DND-41 (cell line): Measurements from ENCODE around the gene LRGUK.

Source experiments
- ATAC-seq: fragments of 200-7000 bp; cut with Tn5 transposase; 3 replicates; pipeline ENCODE4 v1.9.1; 2021; ENCODE audit warnings: low read depth; ENCODE audit not compliant: insufficient read depth
- DNase-seq: peaks from one replicate; pipeline ENCODE4 v3.0.0-alpha.2; 2020
- H2AFZ ChIP-seq: 2 replicates; pipeline ENCODE4 v1.6.0; 2012; ENCODE audit warnings: low read depth, low read length
- H3K27ac ChIP-seq: 2 replicates; pipeline ENCODE4 v1.5.1; 2012; ENCODE audit warnings: low read length, inconsistent platforms
- H3K27me3 ChIP-seq: fragments of 200-600 bp; sonication (generic); 2 replicates; pipeline ENCODE4 v1.6.0; 2012; ENCODE audit warnings: low read length, mild to moderate bottlenecking, inconsistent platforms; ENCODE audit not compliant: insufficient read depth, poor library complexity
- H3K36me3 ChIP-seq: 2 replicates; pipeline ENCODE4 v1.5.1; 2012; ENCODE audit warnings: low read length, inconsistent platforms; ENCODE audit not compliant: insufficient read depth
- H3K4me1 ChIP-seq: 2 replicates; pipeline ENCODE4 v1.5.1; 2012; ENCODE audit warnings: mild to moderate bottlenecking, low read length; ENCODE audit not compliant: insufficient read depth
- H3K4me2 ChIP-seq: 2 replicates; pipeline ENCODE4 v1.6.0; 2012; ENCODE audit warnings: mild to moderate bottlenecking, moderate library complexity, low read length, inconsistent platforms; ENCODE audit not compliant: insufficient read depth
- H3K4me3 ChIP-seq, 2 experiments: fragments of 200-600 bp in 1 of 2; shearing (Covaris generic) in 1 of 2; 2 replicates each; pipeline ENCODE4 v1.5.1; 2012 to 2016; ENCODE audit warnings: inconsistent platforms in 2 of 2, low read length in 2 of 2, mild to moderate bottlenecking in 2 of 2, low read depth in 1 of 2, moderate library complexity in 1 of 2
- H3K79me2 ChIP-seq: 2 replicates; pipeline ENCODE4 v1.6.0; 2012; ENCODE audit warnings: low read length, inconsistent platforms; ENCODE audit not compliant: insufficient read depth
- H3K9ac ChIP-seq: 2 replicates; pipeline ENCODE4 v1.6.0; 2012; ENCODE audit warnings: low read depth, mild to moderate bottlenecking, inconsistent platforms, low read length, moderate library complexity
- H3K9me3 ChIP-seq: 2 replicates; pipeline ENCODE4 v1.5.1; 2012; ENCODE audit warnings: low read length, moderate library complexity, mild to moderate bottlenecking, inconsistent platforms; ENCODE audit not compliant: insufficient read depth, severe bottlenecking
- H4K20me1 ChIP-seq: 2 replicates; pipeline ENCODE4 v1.6.0; 2012; ENCODE audit warnings: low read length; ENCODE audit not compliant: insufficient read depth
- EZH2 ChIP-seq: IDR thresholded peaks from 3 replicates; pipeline ENCODE4 v1.6.1; 2012; ENCODE audit warnings: borderline replicate concordance, low read depth, mild to moderate bottlenecking, moderate library complexity, low read length, inconsistent platforms; ENCODE audit not compliant: severe bottlenecking
- TF ChIP-seq, protein P1 (sequence below): IDR thresholded peaks from 2 replicates; pipeline ENCODE4 v1.5.1; 2012; ENCODE audit warnings: borderline replicate concordance, low read length, moderate library complexity, mild to moderate bottlenecking; ENCODE audit not compliant: poor library complexity, severe bottlenecking; ENCODE audit errors: extremely low read depth

Gene LRGUK

DNA sequence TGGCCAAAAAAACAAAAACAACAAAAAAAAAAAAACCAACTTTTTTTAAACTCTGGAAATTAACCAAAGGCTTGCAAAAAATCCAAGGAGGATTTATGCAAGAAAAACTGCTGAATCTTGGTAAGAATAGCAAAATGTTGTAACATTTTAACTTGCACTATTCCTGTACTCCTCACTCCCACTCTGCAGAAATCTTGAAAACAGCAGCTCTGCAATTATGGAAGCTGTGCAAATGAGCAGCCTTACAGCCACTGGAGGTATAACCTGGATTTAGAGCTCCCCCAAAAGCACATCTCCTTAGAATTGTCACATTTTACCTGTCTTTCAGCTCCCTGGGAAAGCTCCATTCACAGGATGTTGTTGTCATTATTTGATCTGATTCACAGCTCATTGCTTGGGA lies 41.8 kb upstream of the LRGUK start:
- ATAC-seq (no peak), DNase-seq (no peak)
- Histone ChIP-seq H3K4me2 (no peak overlapping the region), H4K20me1 (no peaks in the 10 kb centered on the region), H3K27me3 (no peaks in the 10 kb centered on the region), H2AFZ (no peak overlapping the region), H3K79me2 (no peaks in the 10 kb centered on the region), H3K9ac (no peak overlapping the region), H3K9me3 (peaks cover 23% of the 10 kb centered on the region), H3K36me3 (no peaks in the 10 kb centered on the region), H3K4me1 (no peaks in the 10 kb centered on the region), H3K4me3 (no peak overlapping the region), H3K27ac (no peak overlapping the region)
- TF ChIP-seq, protein P1, sequence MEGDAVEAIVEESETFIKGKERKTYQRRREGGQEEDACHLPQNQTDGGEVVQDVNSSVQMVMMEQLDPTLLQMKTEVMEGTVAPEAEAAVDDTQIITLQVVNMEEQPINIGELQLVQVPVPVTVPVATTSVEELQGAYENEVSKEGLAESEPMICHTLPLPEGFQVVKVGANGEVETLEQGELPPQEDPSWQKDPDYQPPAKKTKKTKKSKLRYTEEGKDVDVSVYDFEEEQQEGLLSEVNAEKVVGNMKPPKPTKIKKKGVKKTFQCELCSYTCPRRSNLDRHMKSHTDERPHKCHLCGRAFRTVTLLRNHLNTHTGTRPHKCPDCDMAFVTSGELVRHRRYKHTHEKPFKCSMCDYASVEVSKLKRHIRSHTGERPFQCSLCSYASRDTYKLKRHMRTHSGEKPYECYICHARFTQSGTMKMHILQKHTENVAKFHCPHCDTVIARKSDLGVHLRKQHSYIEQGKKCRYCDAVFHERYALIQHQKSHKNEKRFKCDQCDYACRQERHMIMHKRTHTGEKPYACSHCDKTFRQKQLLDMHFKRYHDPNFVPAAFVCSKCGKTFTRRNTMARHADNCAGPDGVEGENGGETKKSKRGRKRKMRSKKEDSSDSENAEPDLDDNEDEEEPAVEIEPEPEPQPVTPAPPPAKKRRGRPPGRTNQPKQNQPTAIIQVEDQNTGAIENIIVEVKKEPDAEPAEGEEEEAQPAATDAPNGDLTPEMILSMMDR: no peak
- TF ChIP-seq EZH2: no peak

DNA sequence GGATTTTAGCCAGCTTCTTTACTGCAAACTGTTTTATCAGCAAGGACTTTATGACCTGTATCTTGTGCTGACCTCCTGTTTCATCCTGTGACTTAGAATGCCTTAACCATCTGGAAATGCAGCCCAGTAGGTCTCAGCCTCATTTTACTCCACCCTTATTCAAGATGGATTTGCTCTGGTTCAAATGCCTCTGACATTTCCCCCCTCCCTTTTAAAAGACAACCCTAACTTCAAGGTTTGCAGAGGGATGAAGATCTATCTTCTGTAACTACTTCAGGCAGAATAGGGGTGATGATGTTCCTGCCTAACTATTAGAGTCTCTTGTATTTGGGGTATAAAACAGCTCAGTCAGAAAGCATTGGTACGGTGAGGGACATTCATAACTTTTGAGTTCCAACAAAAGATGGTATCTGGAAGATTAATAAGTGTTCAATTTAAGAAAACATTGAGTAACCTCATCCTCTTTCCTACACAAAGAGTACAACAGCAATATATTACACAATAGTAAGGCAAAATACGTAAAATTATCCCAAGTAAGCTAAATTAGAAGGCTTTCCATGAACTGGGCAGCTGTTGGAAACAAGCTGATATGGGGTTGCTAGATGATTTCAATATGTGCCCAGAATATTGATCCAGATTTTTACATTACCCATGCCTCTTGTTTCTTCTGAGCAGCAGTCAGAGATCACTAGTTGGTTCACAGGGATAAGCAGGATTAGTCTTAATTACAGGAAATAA lies 40.0 kb upstream of the LRGUK start:
- H3K9ac ChIP-seq: no peak overlapping the region
- H3K9me3 ChIP-seq: peaks cover 30% of the 10 kb centered on the region
- no peaks in the 10 kb centered on the region for H3K79me2 ChIP-seq

DNA sequence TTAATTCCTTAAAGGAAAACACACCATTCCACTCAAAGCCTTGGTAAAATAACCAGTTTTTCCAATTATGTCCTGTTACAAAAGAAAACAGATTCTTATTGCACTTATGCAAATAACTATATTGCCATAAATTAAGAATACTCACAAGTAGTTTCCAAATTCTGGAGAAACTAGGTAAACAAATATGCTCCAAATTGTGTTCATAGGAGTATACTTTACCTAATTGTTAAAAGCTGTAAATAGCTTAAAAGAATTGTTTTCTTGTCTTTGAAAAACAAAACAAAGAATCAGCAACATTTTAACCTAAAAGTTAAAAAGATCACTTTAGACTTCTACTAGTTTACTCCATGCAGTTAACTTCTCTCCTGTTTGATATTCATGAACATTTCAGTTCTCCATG lies 38.9 kb upstream of the LRGUK start:
- no peak overlapping the region for H3K9ac ChIP-seq
- no peaks in the 10 kb centered on the region for H4K20me1 ChIP-seq
- no peak overlapping the region for H2AFZ ChIP-seq
- H3K27me3 ChIP-seq: no peaks in the 10 kb centered on the region
- H3K4me3 ChIP-seq: no peak overlapping the region
- no peak overlapping the region for H3K27ac ChIP-seq
- H3K79me2 ChIP-seq: no peaks in the 10 kb centered on the region
- TF ChIP-seq EZH2: no peak
- TF ChIP-seq, protein P1: no peak
- no peak overlapping the region for H3K4me2 ChIP-seq
- ATAC-seq (no peak), DNase-seq (no peak)
- H3K36me3 ChIP-seq: no peaks in the 10 kb centered on the region
- peaks cover 30% of the 10 kb centered on the region for H3K9me3 ChIP-seq
- H3K4me1 ChIP-seq: no peaks in the 10 kb centered on the region

More for the DNA sequence above, 40.0 kb upstream of the LRGUK start:
- H3K36me3 ChIP-seq: no peaks in the 10 kb centered on the region
- H3K4me3 ChIP-seq: no peak overlapping the region
- H4K20me1 ChIP-seq: no peaks in the 10 kb centered on the region
- TF ChIP-seq EZH2: no peak
- TF ChIP-seq, protein P1: no peak
- H3K27me3 ChIP-seq: no peaks in the 10 kb centered on the region
- ATAC-seq: no peak
- no peak for DNase-seq
- H3K4me1 ChIP-seq: no peaks in the 10 kb centered on the region
- no peak overlapping the region for H3K4me2 ChIP-seq
- H3K27ac ChIP-seq: no peak overlapping the region
- H2AFZ ChIP-seq: no peak overlapping the region
